ENCODE measurements around the gene CYTH3. TPM values are rescaled to one million over a fixed set of nuclear protein-coding genes. Genes with fewer than 3 reads are reported as not detected.

CYTH3 gene
- total RNA-seq, 1 experiment from 2014 or later = 73.4 TPM

DNA sequence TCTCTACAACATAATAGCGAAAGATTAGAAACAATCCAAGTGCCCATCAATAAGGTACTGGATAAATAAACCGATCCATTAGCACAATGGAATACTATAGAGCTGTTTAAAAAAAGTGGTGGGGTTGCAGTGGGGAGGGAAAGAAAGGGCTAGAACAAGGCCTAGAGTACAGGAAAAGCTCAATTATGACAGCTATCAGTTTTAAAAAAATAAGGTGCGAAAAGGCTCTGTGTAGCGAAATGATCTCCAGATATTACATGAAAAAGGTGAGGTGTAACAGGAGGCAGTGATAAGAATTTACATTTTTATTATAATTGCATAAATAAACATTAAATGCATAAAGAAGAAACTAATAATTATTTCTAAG is 30.8 kb downstream of the CYTH3 start:
- intact Hi-C loops (cut with micrococcal nuclease; ENCODE audit: unreplicated experiment) = no loop called here
- no peak for TF ChIP-seq CTCF (IDR thresholded peaks at IDR 0.05; ENCODE audit: unreplicated experiment)
- Mint-ChIP-seq H3K27ac (ENCODE audit: unreplicated experiment) (no peak overlapping the region), H3K4me3 (ENCODE audit: low read depth, unreplicated experiment) (no peak overlapping the region), H3K4me1 (ENCODE audit: low read depth, unreplicated experiment) (peaks cover 17% of the 10 kb centered on the region), H3K27me3 (ENCODE audit: unreplicated experiment) (no peaks in the 10 kb centered on the region), H3K36me3 (ENCODE audit: insufficient read depth, unreplicated experiment) (peaks cover 6% of the 10 kb centered on the region), H3K9me3 (ENCODE audit: low read depth, unreplicated experiment) (no peaks in the 10 kb centered on the region)
- BruUV-seq (replicated peaks) = no TSS peak
- CTCF ChIA-PET = interaction anchor here (0.6 kb wide), 1 partner anchor 12 kb away, joined by 3 read pairs; no protein-coding TSS in a partner anchor
- DNase-seq = no peak

DNA sequence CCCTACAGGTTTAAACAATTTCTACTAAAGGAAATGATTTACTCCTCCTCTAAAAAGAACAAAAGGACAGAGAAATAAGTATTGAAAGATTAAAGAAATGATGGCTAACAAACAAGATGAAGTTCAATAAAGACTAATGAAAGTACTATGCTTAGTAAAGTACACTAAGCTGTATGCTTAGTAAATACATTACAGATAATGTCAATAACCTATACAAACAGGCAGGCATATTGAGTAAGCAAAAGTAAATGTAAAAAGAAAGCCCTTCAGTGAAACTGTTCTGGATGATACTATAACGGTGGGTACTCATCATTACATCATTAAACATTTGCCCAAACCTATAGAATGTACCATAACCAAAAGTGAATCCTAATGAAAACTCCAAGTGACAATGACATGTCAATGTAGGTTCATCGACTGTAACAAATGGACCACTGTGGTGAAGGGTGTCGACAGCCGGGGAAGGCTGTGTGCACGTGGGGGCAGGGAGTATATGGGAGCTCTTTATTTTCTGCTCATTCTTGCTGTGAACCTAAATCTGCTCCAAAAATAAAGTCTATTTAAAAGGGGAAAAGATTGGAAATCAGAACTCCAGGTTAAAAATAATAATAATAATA is 34.0 kb downstream of the CYTH3 start:
- CTCF ChIA-PET = no interaction called here
- Mint-ChIP-seq H3K27ac (ENCODE audit: unreplicated experiment) (no peak overlapping the region), H3K4me1 (ENCODE audit: low read depth, unreplicated experiment) (peaks cover 17% of the 10 kb centered on the region), H3K36me3 (ENCODE audit: insufficient read depth, unreplicated experiment) (peaks cover 6% of the 10 kb centered on the region), H3K9me3 (ENCODE audit: low read depth, unreplicated experiment) (no peaks in the 10 kb centered on the region), H3K4me3 (ENCODE audit: low read depth, unreplicated experiment) (no peak overlapping the region), H3K27me3 (ENCODE audit: unreplicated experiment) (no peaks in the 10 kb centered on the region)
- intact Hi-C loops (cut with micrococcal nuclease; ENCODE audit: unreplicated experiment) = no loop called here
- DNase-seq = no peak
- no TSS peak for BruUV-seq (replicated peaks)
- no peak for TF ChIP-seq CTCF (IDR thresholded peaks at IDR 0.05; ENCODE audit: unreplicated experiment)

DNA sequence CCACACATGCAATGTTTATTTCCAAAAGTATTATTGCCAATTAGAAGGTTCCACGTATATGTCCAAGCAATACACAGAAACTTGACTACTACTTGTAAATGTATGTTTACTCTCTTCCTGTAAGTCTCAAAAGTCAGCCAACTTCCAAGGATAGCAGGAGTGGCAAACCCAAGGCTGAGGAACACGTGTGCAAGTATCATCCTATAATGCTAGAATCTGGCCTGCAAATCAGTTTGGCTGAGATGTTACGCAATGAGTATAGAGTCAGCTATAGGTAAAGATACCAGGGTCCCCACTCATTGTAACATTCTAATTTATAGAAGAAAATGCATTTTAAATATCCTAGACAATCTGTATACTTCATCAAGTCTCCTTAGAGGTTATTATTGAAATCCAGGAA is 34.7 kb downstream of the CYTH3 start:
- Mint-ChIP-seq H3K36me3 (ENCODE audit: insufficient read depth, unreplicated experiment) (peaks cover 6% of the 10 kb centered on the region), H3K4me1 (ENCODE audit: low read depth, unreplicated experiment) (peaks cover 24% of the 10 kb centered on the region), H3K27ac (ENCODE audit: unreplicated experiment) (no peak overlapping the region), H3K27me3 (ENCODE audit: unreplicated experiment) (no peaks in the 10 kb centered on the region), H3K4me3 (ENCODE audit: low read depth, unreplicated experiment) (no peak overlapping the region), H3K9me3 (ENCODE audit: low read depth, unreplicated experiment) (no peaks in the 10 kb centered on the region)
- CTCF ChIA-PET = no interaction called here
- intact Hi-C loops (cut with micrococcal nuclease; ENCODE audit: unreplicated experiment) = no loop called here
- no TSS peak for BruUV-seq (replicated peaks)
- no peak for TF ChIP-seq CTCF (IDR thresholded peaks at IDR 0.05; ENCODE audit: unreplicated experiment)
- DNase-seq = no peak

- DNase-seq = no peak
- CTCF ChIA-PET = no interaction called here
- Mint-ChIP-seq H3K36me3 (ENCODE audit: insufficient read depth, unreplicated experiment) (peaks cover 12% of the 10 kb centered on the region), H3K4me1 (ENCODE audit: low read depth, unreplicated experiment) (peaks cover 31% of the 10 kb centered on the region), H3K4me3 (ENCODE audit: low read depth, unreplicated experiment) (no peak overlapping the region), H3K27me3 (ENCODE audit: unreplicated experiment) (no peaks in the 10 kb centered on the region), H3K9me3 (ENCODE audit: low read depth, unreplicated experiment) (no peaks in the 10 kb centered on the region), H3K27ac (ENCODE audit: unreplicated experiment) (no peak overlapping the region)
- intact Hi-C loops (cut with micrococcal nuclease; ENCODE audit: unreplicated experiment) = no loop called here
- TF ChIP-seq CTCF (IDR thresholded peaks at IDR 0.05; ENCODE audit: unreplicated experiment) = no peak
- BruUV-seq (replicated peaks) = no TSS peak
These were observed 35.4 kb downstream of the CYTH3 start for GRCh38 chr7:6237011-6237410.
